NCI-H128 (cell line): ENCODE measurements around the gene SRRM3.
A peak's percentile ranks its signal among the peaks of the same experiment; 100 is the strongest.
"Not testable (repeated sequence)": the region's sequence is repeated elsewhere in the genome, so short reads cannot be mapped to it uniquely, and the experiment has no call there.

Experiments
- DNase-seq: peaks from one replicate; lab custom pipeline; 2025; ENCODE audit not compliant: unreplicated experiment; lab: John Stamatoyannopoulos, UW

Gene SRRM3

GRCh38 chr7:76226878-76227423 lies 25.3 kb downstream of the SRRM3 start:
- DNase-seq = not testable (repeated sequence)

- DNase-seq = no peak
Measured at GRCh38 chr7:76230214-76230613, 28.5 kb downstream of the SRRM3 start.

- no peak for DNase-seq
Measured at GRCh38 chr7:76231071-76231470, 29.4 kb downstream of the SRRM3 start.

DNA sequence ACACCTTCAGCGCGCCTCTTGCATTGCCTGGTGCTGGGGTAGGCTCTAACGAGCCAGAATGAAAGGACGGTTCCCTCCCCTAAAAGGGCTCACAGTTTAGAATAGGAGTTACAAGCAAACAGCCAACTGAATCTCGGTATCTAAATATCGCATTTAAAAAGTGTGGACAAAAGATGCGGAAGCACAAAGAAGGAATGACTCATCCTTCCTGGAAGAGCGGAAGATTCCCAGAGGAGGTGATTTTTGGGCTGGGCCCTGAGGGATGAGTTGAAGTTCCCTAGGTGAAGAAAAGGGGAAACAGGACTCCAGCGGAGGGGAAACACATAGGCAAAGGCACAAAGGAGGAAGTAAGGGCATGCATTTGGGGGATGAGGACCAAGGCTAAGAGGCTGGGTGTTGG lies 29.9 kb downstream of the SRRM3 start:
- no peak for DNase-seq

GRCh38 chr7:76232698-76233097 lies 31.0 kb downstream of the SRRM3 start:
- DNase-seq = no peak

- no peak for DNase-seq
Measured at GRCh38 chr7:76233538-76234281, 32.0 kb downstream of the SRRM3 start.

- DNase-seq = no peak
Measured at GRCh38 chr7:76234282-76234584, 32.5 kb downstream of the SRRM3 start.

DNA sequence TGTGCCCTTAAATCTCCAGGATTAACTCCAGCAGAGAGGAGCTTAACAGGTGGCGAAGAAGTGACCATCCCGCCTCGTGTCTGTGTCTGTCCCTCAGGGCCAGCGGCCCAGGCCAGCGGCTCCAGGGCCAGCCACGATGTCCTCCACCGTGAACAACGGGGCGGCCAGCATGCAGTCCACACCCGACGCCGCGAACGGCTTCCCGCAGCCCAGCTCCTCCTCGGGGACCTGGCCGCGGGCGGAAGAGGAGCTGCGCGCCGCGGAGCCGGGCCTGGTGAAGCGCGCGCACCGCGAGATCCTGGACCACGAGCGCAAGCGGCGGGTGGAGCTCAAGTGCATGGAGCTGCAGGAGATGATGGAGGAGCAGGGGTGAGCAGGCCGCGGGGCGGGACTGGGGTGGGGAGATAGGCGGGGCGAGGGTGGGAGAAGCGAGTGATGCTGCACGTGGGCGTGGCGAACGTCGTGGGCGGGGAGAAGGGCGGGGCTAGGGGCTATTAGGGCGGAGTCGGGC lies 33.3 kb downstream of the SRRM3 start:
- DNase-seq = peak; percentile 30

GRCh38 chr7:76236224-76236623 lies 34.5 kb downstream of the SRRM3 start:
- DNase-seq = no peak

GRCh38 chr7:76238326-76238725 lies 36.6 kb downstream of the SRRM3 start:
- no peak for DNase-seq

DNA sequence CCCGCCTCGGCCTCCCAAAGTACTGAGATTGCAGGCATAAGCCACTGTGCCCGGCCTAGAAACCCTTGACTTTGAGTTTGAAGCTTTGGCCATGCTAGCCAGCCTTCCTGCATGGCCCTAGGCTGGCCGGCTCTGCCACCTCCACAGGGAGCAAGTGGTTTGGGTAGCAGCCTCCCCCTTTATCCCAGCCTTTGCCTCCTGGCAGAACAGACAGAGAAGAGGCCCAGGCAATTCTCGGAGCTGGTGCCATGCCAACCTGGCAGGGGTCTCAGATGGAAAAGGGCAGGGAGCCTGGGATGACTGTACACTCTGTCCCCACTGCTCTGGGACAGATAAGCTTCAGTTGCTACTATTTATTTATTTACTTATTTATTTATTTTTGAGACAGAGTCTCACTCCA lies 39.4 kb downstream of the SRRM3 start:
- no peak for DNase-seq

- not testable (repeated sequence) for DNase-seq
Measured at GRCh38 chr7:76242517-76243063, 40.9 kb downstream of the SRRM3 start.

DNA sequence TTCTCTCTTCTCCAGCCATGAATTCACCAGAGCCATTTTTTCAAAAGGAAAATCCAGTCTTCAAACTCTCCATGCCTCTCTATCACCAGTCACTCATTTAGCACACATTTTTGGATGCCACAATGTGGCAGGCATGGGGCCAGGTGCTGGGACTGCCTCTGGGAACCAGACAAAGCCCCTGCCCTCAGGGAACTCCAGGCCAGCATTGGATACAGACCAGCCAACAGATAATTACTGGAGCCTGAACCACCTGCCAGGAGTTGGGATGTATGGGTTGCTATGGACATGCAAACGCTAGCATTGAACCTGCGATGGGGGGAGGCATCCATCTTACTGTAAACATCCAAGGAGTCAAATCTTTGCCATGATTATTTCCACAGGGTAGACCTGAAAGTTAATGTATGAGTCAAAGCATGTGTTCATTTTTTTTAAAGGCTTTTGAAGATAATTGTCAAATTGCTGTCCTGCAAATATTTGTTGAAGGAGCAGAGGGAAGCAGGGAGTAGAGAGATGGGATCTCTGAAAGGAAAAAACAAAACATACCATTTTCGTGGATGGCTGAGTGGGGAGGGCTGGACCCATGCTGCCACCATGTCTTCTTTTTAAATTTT lies 43.2 kb downstream of the SRRM3 start:
- no peak for DNase-seq

DNA sequence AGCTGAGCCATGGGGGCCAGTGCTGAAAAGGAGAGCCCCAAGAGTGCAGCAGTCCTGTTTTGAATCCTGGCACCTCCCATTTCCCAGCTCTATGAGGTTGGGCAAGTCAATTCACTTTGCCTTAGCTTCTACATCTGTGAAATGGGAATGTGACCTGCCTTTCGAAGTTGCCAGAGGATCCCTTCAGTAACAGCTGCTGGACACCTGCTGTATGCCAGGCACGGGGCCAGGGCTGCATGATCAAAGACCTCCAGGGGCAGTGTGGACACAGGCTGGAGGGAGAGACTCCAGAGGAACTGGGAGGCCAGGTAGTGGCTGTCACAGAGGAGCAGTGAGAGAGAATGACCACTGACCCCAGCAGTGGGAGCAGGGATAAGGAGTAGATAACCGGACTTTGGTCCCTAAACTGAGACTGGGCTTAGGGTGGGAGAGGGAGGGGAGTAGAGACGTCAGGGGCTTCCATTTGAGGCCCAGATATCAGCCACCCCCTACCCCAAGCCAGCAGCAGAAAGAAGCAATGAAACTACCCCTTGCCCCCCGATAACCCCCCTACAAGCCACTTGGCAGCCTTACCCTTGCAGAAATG lies 45.2 kb downstream of the SRRM3 start:
- no peak for DNase-seq

DNA sequence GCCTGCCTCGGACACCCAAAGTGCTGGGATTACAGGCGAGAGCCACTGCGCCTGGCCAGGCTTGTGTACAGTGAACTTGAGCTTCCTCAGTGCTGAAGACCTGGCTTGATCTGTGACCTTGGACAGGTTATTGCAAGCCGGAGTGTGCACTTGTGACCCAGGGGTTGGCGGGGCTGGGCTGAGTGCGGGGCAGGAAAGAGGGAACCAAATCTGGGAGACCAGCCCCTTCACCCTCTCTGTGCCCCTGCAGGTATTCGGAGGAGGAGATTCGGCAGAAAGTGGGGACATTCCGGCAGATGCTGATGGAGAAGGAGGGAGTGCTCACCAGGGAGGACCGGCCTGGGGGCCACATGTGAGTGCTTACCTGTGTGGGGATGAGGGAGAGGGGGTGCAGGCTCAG lies 46.2 kb downstream of the SRRM3 start:
- DNase-seq = no peak

DNA sequence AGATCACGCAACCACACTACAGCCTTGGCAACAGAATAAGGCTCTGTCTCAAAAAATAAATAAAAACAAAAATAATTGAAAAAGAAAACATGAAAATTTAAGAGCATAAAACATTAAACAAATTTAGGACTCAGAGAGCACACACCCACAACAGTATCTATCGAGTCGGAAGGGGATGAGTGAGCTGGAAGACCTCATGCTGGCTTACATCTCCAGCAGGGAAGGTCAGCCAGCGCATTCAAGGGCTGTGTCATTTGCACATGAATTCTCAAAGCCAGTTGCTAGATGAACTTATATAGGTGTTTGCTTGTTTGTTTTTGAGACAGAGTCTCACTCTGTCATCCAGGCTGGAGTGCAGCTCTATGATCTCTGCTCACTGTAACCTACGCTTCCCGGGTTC lies 50.3 kb downstream of the SRRM3 start:
- DNase-seq = no peak

DNA sequence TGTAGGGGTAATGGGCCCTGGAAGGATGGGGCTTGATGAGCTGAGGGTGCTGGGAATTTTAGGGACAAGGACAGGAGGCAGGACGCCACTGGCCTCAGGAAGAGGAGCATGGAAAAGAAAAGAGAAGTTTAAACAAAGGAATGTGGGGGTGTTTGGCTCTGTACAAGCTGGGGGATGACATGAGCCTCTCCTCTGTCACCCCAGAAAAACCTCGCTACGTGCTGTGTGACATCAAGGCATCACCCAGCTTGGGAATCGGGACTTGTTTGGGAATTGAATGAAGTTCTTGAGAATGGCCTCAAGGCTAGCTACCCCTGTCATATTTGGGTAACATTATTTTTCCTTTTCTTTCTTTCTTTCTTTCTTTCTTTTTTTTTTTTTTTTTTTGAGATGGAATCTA lies 53.1 kb downstream of the SRRM3 start:
- DNase-seq = no peak

DNA sequence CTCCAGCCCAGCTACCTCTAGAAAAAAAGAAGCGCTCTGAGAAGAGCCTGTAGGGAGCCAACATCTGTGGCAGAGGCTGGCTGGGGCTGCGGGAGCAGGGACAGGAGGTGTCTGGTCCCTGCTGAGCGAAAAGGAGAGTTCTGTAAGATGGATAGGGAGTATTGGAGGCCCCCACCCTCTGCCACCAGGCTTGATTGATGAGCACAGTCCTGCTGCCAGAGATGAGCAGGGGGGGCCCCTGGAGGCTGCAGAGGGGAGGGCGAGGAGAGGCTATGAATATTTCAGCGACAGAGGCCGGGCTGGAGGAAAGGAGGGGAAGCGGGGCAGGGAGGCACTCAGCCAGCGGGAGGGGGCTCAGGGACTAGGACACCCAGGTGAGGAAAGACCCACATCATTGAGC lies 56.3 kb downstream of the SRRM3 start:
- no peak for DNase-seq

GRCh38 chr7:76259124-76260093 lies 57.7 kb downstream of the SRRM3 start:
- DNase-seq = no peak

- DNase-seq = peak; percentile 43
Measured at GRCh38 chr7:76260171-76260703, 58.5 kb downstream of the SRRM3 start.
